ENCODE results near the gene ZW10.

GRCh38 chr11:113697111-113697510 lies 76.4 kb downstream of the ZW10 start:
- TF ChIP-seq POLR2AphosphoS5 (IDR thresholded peaks at IDR 0.05) (no peak), CTCF (IDR thresholded peaks at IDR 0.05) (no peak), EP300 (IDR thresholded peaks at IDR 0.05) (no peak), POLR2A (IDR thresholded peaks at IDR 0.05; ENCODE audit: low read depth) (no peak)

All from esophagus muscularis mucosa (tissue), 4 donors.